NCI-H345 (cell line): Measurements from ENCODE around the gene GPHN.

Experiments
- DNase-seq: peaks from one replicate; lab custom pipeline; 2025; lab: John Stamatoyannopoulos, UW

GPHN gene

DNA sequence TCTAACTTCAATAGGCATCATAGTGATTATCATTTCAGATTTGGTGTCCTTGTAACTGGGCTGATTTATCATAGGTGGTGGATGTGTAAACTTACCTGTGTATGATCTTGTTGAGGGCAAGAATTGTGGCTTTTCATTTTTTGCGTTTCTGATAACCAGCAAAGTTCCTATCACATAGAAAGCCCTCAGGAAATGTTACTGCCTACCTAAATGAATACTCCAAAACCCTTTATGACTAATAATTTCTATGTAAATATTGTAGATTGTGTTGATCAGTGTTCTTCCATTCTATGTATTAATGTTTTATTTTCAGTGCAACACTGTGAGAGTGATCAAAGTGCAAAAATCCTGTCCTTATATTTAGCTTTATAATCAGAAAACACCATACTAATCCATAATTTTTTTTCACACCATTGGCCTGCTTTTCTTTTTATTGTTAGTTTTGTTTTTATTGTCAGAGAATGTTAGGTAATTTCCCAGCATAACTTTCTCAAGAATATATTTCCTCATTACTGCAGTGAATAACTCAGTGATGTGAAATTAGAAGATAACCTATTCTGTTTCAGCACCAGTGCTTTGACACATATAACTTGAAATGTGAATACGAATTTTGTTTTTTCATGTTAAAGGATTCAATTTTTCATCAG, 94.1 kb downstream of the GPHN start:
- DNase-seq: no peak

DNA sequence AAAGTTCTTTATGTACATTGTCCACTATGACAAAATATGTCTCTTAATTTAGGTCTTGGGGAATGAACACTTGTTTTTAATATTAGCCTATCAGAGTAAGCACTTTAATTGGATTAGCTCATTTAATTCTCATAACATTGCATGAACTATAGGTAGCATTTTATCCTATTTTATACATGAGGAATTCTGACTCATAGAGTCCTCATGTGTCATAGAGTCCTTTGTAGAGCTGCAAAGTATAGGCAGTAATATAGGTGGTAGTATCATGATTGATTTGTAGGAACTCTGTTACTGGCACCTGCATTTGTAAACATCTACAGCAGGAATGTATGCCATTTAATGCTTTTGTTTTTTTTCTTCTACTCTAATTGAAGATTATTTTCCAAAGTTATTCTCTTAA, 96.0 kb downstream of the GPHN start:
- DNase-seq: no peak

DNA sequence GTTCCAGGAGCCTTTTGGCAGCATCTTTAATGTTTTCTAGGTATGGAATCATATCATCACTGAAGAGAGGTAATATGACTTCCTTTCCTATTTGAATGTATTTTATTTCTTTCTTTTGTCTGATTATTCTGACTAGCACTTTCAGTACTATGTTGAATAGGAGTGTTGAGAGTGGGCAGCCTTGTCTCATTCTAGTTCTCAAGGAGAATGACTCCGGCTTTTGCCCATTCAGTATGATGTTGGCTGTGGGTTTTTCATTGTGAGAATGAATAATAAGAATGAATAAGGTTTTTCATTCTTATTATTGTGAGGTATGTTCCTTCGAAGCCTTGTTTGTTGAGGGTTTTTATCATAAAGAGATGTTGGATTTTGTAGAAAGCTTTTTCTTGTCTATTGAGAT, 98.9 kb downstream of the GPHN start:
- DNase-seq: no peak

DNA sequence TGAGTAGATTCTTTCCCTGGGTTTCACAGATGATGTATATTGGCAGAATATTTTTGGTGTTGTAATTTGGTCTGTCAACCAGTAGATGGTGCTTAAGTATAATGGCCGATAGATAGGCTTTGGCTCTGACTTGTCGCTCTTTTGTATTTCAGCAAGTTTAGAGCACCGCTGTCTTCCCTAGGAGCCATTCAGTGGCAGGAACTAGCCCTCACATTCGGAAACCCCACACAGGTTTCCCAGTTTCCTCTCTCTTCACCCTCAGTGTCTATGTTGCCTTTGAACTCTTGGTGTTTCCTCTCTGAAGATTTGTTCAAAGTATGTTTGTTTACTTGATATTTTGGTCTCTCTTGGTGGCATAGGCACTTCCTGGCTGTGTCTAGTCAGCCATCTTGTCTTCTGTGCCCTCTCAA, 102.2 kb downstream of the GPHN start:
- DNase-seq: no peak

DNA sequence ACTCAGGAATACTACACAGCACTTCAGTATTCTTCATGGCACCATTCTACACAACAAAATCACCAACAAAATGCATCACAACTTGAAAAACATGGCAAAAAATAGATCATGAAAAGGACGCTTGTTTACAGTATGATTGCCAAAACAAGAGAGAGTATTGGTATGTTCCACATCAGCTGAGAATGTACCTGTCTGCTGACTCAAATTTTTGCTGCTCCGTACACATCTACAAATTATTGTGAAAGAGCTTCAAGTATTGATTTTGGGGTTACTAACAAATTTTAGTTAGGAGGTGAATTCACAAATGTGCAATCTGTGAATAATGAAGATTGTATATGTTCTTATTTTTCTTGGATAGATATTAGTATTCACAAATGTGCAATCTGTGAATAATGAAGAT, 105.4 kb downstream of the GPHN start:
- no peak for DNase-seq

DNA sequence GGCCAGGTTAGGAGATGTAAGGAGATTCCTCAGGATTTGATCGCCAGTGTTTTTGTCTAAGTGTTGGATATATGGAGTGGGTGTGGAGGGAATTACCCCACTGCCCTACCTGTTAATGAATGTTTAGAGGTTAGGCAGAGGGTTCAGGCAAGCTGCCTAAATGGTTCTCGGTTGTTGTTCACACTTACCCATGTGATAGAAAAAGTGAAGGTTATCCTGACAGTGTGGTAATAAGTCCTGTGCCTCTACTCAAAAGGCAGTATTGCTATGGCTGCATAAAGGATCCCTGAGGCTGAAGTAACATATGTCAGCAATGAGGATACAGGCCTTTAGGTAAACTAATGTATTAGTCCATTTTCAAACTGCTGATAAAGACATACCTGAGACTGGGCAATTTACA, 112.0 kb downstream of the GPHN start:
- DNase-seq: no peak

DNA sequence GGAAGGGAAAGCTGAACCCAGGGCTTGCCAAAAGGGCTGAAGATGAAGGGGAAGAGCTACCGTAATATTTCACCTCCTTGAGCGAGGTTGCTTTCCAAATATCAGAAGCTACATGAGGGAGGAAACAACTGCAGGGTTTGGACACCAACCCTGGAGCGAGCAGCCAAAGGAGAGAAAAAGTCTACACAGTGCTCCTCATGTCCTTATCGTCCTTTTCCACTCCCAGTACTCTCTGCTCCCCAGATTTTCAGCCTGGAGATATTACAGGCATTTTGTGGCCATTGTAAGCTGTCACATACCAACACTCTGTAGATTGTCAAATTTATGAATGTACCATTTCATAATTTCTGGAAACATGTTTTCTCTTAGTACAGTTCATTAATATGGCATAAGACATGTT, 115.9 kb downstream of the GPHN start:
- DNase-seq: no peak

DNA sequence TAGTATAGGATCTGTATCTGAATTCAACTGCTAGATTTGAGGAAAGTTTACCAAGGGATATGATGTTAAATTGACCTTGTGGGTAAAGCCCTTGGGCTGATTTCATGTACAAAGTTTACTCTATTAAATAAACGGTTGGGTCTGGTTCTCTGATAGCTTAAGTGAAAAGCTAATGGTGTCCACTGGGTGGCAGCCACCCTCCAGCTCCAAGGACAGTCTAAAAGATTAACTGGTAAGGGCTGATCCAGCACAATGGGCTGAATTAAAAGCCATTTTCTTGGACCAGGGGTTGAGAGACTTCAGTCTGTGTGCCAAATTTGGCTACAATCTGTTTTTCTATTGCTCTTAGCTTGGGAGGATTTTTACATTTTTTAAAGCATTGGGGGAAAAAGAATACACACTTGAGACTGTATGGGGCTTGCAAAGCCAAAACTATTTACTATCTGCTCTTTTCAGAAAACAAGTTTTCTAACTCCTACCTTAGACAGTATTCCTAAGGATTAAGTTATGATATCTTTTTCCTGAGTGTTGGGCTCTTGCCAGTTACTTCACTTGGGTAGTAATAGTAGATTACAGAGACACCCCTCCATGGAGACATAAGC, 116.5 kb downstream of the GPHN start:
- DNase-seq: peak; percentile 39

DNA sequence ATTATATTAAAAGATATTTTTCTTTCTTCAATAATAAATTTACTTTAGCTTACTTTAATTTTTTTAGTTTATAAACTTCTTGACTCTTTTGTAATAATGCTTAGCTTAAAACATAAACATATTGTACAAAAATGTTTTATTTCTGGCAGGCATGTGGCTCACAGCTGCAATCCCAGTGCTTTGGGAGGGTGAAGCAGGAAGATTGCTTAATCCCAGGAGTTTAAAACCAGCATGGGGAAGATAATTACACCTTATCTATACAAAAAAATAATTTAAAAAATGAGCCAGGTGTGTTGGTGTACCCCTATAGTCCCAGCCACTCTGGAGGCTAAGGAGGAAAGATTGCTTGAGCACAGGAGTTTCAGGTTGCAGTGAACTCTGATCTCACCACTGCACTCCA, 120.7 kb downstream of the GPHN start:
- DNase-seq: no peak

DNA sequence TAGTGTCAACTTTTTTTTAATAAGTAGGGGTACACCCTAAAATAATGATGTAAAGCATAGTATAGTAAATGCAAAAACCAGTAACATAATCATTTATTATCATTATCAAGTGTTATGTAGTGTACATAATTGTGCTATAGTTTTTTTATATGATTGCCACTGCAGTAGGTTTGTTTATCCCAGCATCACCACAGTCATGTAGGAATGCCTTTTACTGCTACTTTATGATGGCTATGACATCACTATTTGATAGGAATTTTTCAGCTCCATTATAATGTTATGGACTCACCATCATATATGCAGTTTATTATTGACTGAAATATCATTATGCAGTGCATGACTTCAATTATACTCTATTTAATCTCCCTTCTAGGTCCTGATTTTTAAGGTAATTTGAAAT, 121.6 kb downstream of the GPHN start:
- DNase-seq: no peak

DNA sequence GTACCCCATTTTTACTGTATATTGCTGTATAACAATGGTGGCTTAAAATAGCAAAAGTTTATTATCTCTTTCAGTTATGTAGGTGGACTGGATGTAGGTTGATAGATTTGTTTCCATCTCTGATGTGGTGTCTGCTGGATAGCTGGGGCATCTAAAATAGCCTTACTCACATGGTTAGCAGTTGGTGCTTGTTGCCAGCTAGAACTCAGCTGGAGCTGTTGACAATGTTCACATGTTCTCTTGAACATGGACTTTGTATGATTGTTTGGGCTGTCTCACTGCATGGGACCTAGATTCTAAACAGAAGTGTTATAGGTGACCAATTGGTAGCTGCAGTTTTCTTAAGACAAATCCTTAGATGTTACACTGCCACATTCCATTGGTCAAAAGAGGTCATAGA, 126.9 kb downstream of the GPHN start:
- no peak for DNase-seq

DNA sequence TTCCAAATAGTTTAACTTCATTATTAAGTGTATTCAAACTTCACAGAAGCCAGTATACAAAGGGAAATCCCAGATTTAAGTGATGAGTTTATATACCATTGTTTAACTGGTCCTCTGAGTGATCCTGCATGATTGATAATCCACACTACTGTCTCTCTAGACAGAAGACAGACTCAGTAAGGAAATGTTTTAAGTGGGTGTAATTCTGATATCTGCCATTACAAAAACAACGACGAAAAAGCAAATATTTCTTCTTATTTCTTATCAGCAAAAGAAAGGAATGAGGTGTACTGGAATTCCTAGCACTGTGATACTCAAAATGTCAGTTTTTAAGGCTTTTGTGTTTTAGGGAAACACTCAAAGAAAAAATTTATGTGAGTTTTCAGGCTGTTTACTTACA, 127.5 kb downstream of the GPHN start:
- no peak for DNase-seq

DNA sequence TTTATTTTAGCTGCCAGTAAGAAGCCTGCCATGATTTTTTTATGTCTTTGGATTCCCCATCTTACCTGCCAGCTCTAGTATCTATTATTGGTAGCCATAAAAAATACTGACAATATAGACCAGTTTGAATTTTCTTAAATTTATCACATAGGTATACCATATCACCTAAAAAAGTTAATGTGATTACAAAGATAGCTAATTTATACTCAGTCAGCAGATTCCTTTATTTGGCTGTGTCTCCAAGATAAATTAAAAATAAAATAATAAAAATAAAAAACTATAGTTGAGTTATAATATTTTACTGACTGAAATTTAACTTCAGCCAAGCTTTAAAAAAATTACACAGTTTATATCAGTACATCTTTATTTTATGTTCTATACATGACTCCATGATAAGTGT, 128.3 kb downstream of the GPHN start:
- no peak for DNase-seq

DNA sequence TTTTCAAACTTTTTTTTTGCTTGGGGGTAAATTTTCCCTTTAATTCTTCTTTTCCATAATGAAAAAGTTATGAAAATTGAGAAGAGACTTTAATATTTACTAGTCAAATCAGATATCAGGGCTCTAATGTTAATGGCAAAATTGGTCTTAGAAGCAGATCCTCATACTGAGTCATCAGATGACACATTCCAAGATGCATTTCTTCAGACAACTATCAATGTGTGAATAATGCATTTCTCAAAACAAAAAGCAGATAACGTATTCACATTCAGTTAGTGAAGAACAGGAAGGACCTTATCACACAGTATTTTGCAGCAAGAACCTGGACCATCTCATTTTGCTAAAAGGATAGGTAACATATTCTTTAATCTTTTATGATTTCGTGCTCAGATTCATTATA, 130.7 kb downstream of the GPHN start:
- no peak for DNase-seq

DNA sequence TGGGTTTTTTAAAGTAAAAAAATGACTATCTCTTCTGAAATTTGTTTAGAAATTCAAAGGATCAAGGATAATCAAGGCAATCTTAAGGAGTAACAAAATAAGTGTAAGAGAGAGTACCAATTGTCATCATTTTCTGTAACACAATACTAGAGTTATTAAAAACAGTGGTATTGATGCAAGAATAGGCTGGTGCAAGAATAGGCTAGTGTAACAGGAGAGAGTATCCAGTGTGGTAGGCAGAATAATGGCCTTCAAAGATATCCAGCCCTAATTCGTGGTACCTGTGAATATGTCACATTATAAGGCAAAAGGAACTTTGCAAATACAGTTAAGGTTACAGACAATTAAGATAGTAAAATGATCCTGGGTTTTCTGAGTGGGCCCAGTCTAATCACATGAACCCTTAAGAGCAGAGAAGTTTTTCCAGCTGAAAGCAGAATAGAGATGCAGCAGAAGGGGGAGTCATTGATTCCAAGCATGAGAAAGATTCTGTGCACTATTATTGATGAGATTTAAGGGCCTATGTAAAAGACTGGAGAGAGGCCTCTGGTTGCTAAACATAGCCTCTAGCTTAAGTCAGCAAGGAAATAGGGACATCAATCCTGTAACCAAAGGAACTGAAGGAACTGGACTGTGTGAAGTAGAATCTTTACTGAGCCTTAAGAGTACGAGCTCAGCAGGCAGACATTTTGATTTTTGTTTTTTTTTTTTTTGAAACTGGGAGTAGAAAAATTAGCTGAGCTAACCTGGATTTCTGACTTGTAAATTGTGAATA, 134.1 kb downstream of the GPHN start:
- DNase-seq: peak; percentile 2

DNA sequence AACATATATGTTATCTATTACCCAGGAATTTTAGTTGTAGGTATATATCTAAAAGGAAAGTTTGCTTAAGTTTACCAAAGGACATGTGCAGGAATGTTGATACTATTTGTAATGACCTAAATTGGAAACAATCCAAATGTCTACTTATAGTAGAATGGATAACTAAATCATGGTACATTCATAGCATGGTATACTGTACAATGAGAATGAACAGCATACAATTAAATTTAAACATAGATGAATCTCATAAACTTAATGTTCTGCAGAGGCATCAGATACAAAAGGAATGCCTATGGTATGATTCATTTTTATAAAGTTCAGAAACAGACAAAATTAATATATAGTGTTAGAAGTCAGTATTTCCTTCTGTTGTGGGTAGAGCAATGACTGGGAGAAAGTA, 135.4 kb downstream of the GPHN start:
- DNase-seq: no peak

DNA sequence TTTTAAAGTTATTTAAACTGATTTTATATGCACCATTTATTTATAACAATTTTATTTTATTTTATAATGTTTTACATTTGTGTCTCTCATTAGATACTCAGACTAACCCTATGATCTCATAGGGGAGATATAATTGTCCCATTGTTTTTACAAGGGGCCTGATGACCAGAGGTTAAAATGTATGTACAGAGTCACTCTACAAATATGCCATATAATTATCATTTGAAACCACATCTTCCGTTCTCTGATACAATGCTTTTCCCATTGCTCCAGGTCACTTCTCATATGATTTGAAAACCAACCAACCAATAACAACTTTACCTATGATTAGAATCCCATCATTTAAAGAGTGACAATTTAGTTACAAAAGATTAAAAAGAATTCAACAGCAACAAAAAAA, 137.8 kb downstream of the GPHN start:
- DNase-seq: no peak

DNA sequence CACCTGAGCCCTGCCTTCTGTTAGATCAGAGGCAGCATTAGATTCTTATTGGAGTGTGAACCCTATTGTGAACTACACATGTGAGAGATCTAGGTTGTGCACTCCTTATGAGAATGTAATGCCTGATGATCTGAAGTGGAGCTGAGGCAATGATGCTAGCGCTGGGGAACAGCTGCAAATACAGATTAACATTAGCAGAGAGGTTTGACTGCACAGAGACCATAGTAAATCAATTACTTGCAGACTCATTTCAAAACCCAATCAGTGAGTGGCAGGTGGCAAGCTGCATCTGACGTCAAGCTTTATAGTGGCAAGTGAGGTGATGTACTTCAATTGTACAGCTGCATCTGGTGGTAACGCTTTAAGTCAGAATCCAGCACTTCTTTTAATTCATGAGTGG, 141.6 kb downstream of the GPHN start:
- DNase-seq: peak; percentile 62

DNA sequence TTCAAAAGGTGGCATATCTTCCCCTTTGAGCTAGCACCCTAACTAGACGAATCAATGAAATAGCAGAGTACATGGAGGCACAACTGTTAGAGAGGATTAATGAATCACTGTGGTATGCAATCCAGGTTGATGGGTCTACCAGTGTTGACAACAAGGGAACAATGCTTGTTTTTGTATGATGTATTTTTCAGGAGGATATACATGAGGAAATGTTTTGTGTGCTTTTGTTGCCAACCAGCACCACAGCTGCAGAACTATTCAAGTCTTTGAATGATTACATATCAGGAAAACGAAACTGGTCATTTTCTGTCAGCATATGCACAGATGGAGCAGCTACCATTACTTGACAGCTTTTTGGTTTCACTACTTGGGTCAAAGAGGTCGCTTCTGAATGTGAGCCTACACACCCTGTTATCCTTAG, 142.6 kb downstream of the GPHN start:
- no peak for DNase-seq

DNA sequence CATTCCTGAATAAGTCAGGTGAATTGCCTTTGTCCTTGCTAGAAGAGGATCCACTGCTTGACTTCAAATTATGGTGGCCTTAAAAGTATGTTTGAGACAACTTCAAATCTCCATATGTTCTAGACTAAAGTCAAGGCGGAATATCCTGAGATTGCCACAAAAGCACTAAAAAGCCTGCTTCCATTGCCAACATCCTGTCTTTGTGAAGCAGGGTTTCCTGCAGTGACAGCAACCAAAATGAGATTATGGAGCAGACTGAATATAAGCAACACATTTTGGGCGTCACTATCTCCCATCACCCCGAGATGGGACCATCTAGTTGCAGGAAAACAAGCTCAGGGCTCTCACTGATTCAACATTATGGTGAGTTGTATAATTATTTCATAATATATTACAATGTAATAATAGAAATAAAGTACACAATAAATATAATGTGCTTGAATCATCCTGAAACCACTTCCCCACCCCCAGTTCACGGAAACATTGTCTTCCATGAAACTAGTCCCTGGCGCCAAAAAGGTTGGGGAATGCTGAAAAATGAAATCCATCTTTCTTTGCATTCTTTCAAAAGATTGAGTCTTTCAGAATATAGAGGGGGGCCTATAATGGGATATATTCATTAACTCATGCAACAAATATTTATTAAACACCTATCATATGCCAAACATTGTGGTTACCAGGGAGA, 143.7 kb downstream of the GPHN start:
- DNase-seq: no peak

DNA sequence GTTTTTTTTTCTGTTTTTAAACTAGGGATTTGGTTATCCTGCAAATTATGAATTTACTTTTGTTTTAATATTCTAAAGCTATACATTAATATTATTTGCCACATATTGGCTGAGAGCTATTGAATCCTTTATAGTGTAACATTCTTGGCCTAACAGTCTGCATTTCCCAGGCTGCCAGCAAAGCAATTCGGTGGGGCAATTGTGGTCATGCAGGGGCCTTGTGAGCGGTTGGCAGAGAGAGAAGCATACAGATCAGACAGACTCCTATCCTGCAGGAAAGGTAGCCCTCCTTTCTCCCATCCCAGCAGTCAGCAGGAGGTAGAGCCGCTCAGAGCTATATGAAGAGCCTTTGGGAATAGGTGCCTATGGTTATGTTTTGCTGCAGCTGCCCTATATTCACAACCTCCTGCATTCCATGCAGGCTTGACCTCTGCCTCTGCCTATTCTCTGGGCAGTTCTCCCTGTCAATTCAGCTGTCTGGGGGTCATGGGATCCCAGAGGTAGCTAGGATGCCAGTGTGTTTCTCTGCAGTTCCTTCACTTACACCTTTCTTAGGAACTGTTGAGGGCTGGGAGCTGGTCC, 144.7 kb downstream of the GPHN start:
- no peak for DNase-seq

DNA sequence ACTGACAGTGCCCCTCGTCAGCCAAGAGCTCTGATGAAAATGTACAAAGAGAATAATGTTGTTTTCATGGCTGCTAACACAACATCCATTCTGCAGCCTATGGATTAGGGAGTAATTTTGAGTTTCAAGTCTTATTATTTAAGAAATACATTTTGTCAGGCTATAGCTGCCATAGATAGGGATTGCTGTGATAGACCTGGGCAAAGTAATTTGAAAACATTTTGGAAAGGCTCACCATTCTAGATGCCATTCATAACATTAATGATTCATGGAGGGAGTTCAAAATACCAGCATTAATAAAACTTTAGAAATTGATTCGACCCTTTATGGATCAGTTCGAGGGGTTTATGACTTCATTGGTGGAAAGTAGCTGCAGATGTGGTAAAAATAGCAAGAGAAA, 149.8 kb downstream of the GPHN start:
- no peak for DNase-seq

DNA sequence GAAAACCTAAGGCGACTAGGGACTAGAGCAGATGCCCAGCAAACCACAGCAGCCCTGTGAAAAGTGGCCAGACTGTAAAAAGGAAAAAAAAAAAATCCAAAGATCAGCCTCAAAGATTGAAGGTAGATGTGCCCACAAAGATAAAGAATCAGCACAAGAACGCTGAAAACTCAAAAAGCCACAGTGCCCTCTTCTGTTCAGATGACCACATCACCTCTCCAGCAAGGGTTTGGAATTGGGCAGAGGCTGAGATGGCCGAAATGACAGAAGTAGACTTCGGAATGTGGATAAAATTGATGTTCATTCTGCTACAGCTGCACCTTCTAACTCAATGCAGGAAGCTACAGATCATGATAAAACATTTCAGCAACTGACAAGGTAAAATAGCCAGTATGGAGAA, 154.4 kb downstream of the GPHN start:
- DNase-seq: no peak
